NCI-H2107 (cell line): Measurements from ENCODE around the gene GPR142.
"Not testable (repeated sequence)": the region's sequence is repeated elsewhere in the genome, so short reads cannot be mapped to it uniquely, and the experiment has no call there.

Experiments
- DNase-seq: peaks from one replicate; lab custom pipeline; 2025; lab: John Stamatoyannopoulos, UW

Gene GPR142

DNA sequence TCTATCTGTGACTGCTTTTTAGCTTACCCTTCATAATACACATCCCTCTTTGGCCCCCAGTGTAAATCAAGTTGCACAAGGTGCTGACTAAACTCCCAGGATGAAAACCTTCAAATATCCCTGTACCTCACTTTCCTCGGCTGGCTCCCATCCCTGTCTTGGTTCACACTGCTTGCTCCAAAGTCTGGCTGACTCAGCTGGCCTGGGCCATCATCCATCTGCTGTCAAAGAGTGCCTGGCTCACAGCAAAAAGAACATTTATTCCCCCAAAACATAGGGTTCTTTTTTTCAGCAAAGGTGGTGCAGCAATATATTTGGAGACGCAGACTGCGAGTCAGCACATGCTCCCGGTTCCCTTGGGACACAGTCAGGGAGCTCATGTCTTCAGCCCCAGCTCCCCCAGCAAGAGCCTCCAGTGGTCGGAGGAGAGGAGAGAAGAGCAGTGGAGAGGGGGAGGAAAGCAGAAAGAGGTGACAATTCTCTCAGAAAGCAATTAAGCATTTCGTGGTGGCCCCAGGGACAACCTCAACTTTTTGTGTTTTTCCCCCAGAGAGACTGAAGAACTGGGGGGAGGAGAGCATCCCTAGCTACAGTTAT lies 26.1 kb downstream of the GPR142 start:
- no peak for DNase-seq

DNA sequence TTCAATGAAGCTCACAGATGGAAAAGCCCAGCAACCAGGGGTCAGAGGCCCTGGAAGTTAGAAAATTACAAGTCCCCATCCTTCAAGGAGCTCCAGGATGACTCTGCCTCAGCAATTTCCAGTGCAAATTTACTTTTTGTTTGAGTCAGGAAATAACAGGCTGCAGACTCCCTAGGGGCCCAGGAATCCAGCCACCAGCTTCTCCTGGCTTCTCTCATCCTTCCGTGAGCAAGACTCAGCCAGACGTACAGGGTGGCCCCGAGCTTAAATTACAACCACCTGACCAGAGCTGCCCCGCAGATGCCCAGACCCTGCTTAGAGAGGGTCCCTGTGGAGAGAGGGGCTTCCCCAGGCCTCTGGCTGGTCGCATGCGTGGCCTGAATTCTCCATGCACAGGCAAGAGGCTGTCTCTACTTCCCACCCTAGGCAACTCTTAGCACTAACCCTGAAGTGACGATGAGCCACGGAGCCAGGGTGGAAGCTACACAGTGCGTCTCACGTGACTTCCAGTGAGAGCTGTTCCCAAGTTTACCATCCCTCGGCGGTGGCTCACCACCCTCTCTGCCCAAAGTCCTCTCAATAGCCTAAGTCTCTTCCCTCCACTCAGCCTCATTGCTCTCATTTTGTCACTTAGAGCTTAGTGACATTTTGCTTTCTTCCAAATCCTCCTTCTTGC lies 27.1 kb downstream of the GPR142 start:
- no peak for DNase-seq

DNA sequence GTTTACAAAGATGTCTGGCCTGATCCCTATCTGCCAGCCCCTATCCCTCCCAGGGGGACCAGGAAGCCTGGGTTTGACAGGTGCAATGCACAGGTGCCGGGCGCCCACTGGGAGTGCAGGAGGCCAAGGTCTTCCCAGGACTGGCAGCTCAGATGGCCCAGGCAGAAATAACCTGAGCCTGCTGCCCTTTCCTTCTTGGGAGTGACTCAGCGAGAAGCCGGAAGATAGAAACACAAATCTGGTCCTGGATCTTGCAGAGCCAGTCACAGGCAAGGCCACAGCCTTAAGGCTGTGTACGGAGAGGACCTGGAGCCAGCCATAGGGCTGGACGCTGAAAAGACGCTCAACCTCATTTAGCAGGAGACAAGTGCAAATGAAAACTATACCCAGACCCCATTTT lies 27.7 kb downstream of the GPR142 start:
- DNase-seq: no peak

DNA sequence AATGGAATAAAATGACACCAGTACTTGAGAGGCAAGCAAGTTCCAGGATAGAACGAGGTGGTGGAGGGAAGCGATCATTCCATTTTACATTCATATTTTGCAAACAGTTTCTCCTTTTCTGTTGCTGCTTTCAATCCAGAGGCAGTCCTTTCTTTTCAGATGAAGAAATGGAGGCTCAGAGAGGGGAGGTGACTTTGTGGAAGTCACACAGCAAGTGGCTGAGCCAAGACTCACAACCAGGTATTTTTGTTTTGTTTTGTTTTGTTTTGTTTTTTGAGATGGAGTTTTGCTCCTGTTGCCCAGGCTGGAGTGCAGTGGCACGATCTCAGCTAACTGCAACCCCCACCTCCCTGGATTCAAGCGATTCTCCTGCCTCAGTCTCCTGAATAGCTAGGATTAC lies 29.3 kb downstream of the GPR142 start:
- no peak for DNase-seq

DNA sequence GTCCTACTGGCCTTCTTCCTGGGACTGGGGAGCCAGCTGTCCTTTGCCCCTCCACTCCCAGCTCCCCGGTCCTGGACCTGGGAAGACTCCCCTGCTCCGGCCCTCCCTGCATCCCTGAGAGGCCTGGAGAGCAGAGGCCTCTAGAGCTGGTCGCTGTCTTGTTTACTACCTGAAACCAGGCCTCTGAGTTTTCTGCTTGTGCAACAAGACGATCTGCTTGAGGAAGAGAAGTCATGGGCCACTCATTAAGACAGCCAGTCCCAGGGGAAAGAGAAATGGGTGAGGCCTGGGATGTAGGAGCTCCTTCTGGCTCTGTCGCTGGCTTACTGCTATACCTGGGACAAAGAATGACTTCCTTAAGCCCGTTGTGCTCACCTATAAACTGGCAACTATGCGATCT lies 34.7 kb downstream of the GPR142 start:
- no peak for DNase-seq

DNA sequence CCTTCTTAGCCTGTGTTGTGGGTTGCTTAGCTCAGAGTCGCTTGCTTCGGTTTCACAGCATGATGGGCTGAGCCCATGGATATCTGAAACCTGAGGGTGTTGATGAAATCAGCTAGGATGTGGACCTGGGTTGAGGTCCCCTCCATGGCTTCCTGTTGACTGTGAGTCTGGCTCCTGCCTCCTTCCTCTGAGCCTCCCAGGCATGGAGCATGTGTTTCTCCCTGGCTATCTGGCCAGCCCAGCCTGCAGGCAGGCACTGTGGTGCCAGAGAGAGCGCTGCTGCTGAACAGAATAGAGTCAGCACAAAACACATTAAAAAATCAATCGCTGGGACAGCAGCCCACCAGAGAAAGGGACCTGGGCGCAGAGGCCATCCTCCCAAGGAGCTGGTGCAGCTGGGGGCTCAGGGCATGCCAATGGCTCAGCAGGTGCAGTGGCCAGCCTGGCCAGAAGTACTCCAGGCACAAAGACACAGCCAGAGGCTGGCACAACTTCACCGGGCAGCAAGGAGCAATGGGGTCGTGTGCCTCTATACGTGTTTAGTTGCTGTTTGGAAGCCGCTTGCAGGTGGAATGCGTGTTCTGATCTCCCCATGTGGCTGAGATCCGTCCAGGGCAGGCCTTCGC lies 36.3 kb downstream of the GPR142 start:
- DNase-seq: no peak

DNA sequence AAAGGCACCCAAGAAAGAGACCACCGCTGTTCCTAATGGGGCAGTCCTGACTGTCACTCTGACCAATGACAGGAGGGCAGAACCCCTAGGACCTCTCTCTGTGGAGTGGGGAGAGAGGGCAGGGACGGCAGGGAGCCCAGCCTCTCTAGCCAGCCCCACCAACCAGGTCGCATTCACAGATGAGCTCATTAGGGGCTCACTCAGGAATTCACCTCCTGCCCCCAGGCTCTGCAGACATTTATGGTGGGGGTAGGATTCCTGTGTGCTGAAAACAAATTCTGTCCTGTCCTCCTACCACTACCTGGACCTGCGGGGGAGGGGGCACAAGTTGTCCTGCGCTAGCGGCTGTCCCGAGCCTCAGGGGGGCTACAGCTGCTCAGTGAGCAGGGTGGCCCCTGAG lies 36.9 kb downstream of the GPR142 start:
- DNase-seq: no peak

DNA sequence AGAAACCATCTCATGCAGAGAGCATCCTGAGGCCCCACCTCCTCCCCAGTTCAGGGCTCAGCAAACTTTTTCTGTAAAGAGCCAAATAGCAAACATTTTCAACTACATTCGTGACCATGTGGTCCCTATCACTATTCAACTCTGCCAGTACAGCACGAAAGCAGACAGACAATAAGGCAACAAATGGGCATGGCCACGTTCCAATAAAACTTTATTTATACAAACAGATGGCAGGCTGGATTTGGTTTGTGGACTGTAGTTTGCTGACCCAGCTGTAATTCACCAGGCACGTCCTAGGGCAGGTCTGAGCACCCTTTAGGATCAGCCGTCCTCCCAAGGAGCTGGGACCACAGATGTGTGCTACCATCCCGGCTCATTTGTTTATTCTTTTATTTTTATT lies 37.5 kb downstream of the GPR142 start:
- no peak for DNase-seq

DNA sequence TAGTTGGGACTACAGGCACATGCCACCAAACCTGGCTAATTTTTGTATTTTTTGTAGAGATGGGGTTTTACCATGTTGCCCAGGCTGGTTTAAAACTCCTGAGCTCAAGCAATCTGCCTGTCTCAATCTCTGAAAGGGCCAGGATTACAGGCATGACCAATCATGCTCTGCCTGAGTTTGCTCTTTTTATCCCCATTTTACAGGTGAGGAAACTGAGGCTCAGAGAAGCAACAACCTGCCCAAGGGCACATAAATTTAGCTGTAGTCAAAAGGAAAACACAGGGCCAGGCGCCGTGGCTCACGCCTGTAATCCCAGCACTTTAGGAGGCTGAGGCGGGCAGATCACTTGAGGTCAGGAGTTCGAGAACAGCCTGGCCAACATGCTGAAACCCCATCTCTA lies 38.0 kb downstream of the GPR142 start:
- not testable (repeated sequence) for DNase-seq

DNA sequence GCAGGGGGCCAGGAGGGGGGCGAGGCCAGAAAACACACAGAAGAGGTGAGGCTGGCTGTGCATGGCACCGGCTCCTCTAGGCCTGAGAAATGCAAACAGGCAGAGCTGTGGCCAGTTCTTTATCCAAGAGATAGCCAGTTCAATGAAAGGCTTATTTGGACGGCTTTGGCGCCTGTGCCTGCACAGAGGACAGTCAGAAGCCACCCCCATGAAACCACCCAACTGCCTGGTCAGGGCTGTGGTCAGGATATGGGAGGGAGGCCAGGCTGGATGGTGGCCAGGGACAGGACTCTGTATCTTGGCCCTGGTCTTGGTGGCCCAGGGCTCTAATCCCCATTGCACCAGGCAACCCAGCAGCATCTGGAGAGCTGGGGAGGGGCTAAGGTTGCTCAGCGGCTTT lies 40.1 kb downstream of the GPR142 start:
- no peak for DNase-seq

DNA sequence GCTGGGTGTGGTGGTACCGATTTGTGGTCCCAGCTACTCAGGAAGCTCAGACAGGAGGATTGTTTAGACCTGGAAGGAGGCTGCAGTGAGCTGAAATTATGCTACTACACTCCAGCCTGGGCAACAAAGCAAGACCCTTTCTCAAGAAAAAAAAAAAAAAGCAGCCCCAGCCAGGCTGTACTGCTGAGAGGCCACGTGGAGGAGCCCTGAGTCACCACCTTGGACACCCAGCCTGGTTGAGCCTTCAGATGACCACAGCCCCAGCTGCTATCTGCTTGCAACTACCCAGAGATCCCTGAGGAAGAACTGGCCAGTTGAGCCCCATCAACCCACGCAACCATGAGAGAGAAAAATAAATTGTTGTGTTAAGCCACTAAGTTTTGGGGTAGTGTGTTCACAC lies 41.0 kb downstream of the GPR142 start:
- DNase-seq: no peak

DNA sequence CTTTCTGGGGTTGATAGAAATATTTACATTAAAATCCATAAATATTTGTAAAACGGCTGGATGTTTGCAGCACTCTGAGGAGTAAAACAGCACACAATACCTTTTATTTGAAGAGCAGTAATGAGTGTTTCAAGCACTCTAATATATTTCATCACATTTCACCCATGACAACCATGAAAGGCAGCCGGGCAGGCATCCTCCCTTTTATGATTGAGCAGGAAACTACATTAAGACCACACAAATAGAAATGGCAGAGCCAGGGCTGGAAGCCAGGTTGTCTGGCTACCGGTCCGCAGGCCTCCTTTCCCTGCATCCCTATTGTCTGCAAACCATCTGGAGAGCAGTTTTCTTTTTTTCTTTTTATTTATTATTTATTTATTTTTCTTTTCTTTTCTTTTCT lies 41.5 kb downstream of the GPR142 start:
- peak; percentile 50 for DNase-seq

DNA sequence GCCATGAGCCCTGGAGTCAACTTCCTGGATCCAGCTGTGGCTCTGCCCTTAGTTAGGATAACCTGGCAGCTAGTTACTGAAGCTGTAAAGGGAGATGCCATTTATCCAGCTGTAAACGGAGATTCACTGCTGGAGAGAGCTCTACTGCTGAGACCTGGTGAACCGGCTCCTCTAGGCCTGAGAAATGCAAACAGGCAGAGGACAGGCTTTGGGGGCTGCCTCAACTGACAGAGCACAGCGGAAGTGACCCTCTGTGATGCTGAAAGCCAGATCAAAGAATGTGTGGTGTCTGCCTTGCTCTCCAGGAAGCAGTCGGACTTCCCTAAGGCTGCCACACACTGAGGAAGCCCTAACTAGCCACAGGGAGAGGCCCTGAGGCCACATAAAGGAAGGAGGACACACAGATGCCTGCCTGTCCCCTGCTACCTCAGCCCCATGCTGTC lies 42.7 kb downstream of the GPR142 start:
- DNase-seq: no peak

DNA sequence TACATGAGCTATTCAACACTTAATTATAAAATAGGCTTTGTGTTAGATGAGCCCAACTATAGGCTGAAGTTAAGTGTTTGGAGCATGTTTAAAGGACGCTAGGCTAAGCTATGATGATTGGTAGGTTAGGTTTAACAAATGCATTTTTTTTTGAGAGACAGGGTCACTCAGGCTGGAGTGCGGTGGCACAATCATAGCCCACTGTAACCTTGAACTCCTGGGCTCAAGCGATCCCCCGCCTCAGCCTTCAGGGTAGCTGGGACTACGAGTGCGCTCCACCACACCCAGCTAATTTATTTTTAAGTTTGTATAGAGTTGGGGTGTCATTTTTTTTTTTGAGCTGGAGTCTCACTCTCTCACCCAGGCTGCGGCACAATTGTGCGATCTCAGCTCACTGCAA lies 45.3 kb downstream of the GPR142 start:
- DNase-seq: no peak

DNA sequence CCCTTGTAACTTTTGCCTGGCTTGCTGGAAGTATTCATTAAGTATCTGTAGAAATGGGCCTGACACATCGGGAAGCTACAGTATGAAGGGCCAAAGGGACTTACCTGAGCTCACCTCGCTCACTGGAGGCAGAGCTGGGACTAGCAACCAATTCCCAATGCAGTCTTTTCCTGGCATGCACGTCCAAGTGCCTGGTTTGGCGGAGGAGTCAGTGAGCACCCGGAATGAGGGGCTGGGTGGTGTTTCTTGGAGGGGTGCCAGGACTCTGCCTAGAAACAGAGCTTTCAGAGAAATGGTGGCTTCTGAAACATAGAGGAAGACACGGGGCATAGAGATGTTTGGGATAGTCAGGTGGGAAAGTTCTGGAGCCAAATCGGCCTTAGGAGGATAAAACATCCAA lies 46.2 kb downstream of the GPR142 start:
- DNase-seq: no peak

DNA sequence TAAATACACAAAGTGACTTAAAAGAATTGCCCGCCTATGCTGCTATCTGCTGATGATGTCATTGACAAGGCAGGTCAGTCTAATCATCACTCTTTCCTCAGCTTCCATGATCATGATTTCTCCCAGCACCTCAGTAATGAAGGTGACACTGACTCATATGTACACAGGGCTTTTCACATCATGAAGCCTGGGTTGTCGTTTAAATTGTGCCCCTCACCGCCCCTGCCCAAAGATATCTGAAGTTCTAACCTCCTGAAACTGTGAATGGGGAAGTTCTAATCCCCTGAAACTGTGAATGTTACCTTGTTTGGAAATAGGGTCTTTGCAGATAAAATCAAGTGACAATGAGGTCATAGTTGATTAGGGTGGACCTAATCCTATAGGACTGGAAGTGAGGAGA lies 47.2 kb downstream of the GPR142 start:
- no peak for DNase-seq

DNA sequence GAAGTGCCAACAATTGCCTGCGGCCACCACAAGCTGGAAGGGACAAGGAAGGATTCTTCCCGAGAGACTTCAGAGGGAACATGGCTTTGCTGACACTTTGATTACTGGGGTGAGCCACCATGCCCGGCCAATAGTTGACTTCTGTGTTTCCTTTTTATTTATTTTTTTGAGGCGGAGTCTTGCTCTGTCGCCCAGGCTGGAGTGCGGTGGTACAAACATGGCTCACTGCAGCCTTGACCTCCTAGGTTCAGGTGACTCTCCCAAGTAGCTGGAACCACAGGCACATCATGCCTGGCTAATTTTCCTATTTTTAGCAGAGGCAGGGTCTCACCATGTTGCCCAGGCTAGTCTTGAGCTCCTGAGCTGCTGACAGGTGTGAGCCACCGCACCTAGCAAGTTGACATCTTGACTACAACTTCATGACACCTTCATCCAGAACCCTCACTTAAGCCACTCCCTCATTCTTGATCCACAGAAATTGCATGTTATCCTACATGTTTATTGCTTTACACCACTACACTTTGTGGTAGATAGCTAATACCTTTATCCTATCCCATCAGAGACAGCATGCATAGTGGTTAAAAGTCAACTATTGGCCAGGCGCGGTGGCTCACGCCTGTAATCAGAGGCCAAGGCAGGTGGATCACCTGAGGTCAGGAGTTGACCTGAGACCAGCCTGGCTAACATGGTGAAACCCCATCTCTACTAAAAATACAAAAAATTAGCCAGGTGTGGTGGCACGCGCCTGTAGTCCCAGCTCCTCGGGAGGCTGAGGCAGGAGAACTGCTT lies 48.5 kb downstream of the GPR142 start:
- DNase-seq: no peak

DNA sequence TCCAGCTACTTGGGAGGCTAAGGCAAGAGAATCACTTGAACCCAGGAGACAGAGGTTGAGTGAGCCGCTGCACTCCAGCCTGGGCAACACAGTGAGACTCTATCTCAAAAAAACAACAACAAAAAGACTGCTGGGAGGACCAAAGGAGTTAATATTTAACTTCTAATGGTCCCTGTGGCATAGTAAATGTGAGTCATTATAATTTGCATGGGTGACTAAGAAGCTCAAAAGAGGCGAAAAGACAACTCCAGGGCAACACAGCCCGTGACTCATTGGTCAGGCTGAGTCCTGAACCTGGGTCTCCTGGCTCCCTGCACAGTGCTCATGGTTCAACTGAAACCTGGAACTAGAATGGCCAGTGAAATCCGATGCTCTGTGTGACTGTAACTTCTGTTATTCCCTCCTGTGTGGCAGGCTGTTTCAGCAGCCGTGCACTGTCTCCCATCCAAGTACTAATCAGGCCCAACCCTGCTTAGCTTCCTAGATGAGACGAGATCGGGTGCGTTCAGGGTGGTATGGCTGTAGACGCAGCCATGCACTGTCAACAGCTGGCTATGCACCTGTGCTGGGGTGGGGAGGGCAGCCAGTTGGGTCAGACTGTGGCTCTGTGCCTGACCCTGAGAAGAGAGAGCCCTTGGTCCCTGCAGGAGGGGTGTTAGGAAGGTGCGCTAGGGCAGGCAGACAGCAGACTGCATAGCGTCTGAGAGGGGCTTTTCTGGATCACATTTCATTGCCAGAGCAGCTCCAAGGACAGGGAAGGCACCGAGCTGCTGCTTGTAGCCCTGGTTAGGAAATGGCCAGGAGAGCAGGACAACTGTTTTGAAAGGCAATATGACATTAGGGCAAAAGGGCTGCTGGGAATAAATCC lies 50.1 kb downstream of the GPR142 start:
- no peak for DNase-seq

DNA sequence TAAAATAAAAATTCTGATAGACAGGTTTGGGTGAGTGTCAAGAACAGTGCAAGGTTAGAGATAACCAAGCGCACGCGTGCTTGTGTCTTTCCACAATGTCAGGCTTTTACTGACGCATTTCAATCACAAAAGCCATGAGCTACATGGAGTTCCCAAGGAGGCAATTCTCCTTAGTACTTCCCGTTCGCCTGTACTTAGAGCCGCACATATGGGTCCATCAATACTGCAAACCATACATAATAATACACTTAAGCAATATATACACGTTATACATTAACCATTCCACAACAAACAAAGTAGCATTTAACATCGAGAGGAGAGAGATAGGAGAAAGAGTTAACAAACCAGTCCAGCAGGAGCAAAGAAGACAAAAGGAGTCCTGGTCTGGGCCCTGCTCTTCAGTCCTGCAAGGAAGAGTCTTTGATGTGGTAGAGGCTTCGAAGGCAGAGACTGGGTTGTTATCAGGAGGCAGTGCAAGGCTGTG lies 52.7 kb downstream of the GPR142 start:
- DNase-seq: no peak
